Measurements from ENCODE around the gene GABRB3.

Gene GABRB3

GRCh38 chr15:26661748-26662147 is 111.1 kb downstream of the GABRB3 start:
- no peaks in the 10 kb centered on the region for H3K36me3 ChIP-seq
- TF ChIP-seq CTCF (IDR thresholded peaks at IDR 0.05; ENCODE audit: low read depth, low read length): no peak
- no peak overlapping the region for H3K27ac ChIP-seq
- H3K4me3 ChIP-seq (ENCODE audit: low read depth, low read length): no peak overlapping the region
- no peak for DNase-seq
- H3K9me3 ChIP-seq (ENCODE audit: severe bottlenecking): no peaks in the 10 kb centered on the region
- no peaks in the 10 kb centered on the region for H3K27me3 ChIP-seq (ENCODE audit: insufficient read depth, low read depth, severe bottlenecking)

DNA sequence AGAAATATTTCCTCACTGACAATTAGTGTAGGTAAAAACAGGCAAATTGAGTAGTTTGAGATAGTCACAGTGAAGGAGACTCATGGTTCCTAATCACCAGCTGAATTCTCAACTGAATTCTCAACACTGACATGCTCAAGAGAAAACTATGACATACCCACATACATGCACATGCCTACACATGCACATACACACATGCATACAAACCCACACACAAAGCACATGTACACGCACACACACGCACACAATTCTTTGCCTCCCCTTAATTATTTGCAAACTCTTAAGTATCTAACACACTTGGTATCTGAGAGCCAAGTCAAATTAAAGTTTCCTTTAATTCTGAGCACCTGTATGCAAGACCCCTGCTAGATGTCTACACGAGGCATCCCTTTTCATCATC is 111.8 kb downstream of the GABRB3 start:
- no peak for TF ChIP-seq CTCF (IDR thresholded peaks at IDR 0.05; ENCODE audit: low read depth, low read length)
- H3K27ac ChIP-seq: no peak overlapping the region
- no peak overlapping the region for H3K4me3 ChIP-seq (ENCODE audit: low read depth, low read length)
- H3K27me3 ChIP-seq (ENCODE audit: insufficient read depth, low read depth, severe bottlenecking): no peaks in the 10 kb centered on the region
- no peak for DNase-seq
- no peaks in the 10 kb centered on the region for H3K36me3 ChIP-seq
- no peaks in the 10 kb centered on the region for H3K9me3 ChIP-seq (ENCODE audit: severe bottlenecking)

GRCh38 chr15:26660241-26660640 is 112.6 kb downstream of the GABRB3 start:
- no peaks in the 10 kb centered on the region for H3K9me3 ChIP-seq (ENCODE audit: severe bottlenecking)

DNA sequence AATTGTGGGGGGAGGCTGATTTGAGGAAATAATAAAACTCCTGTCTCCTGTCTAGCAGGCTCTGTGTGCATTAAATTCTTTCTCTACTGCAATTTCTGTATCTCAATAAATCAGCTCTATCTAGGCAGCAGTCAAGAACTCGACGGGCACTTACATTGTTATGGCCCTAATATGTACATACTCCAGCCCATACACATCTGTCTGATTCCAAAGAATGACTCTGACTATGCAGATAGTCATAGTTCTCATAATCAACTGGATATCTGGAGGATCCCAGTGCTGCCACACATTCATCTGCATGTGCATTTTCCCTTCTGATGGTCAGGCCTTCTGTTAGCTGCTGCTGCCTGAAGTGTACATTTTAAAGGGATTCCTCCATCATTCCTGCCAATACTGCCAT is 114.6 kb downstream of the GABRB3 start:
- H3K9me3 ChIP-seq (ENCODE audit: severe bottlenecking): no peaks in the 10 kb centered on the region
- no peaks in the 10 kb centered on the region for H3K27me3 ChIP-seq (ENCODE audit: insufficient read depth, low read depth, severe bottlenecking)
- DNase-seq: no peak
- H3K27ac ChIP-seq: no peak overlapping the region
- no peak overlapping the region for H3K4me3 ChIP-seq (ENCODE audit: low read depth, low read length)
- no peaks in the 10 kb centered on the region; the same call in 1 of the 2 replicates for H3K36me3 ChIP-seq
- no peak for TF ChIP-seq CTCF (IDR thresholded peaks at IDR 0.05; ENCODE audit: low read depth, low read length)

More at GRCh38 chr15:26660241-26660640, 112.6 kb downstream of the GABRB3 start:
- no peak for DNase-seq
- Histone ChIP-seq H3K27me3 (ENCODE audit: insufficient read depth, low read depth, severe bottlenecking) (no peaks in the 10 kb centered on the region), H3K36me3 (no peaks in the 10 kb centered on the region), H3K4me3 (ENCODE audit: low read depth, low read length) (no peak overlapping the region), H3K27ac (no peak overlapping the region)
- no peak for TF ChIP-seq CTCF (IDR thresholded peaks at IDR 0.05; ENCODE audit: low read depth, low read length)

GRCh38 chr15:26656080-26656479 is 116.8 kb downstream of the GABRB3 start:
- Histone ChIP-seq H3K27ac (no peak overlapping the region), H3K9me3 (ENCODE audit: severe bottlenecking) (no peaks in the 10 kb centered on the region), H3K27me3 (ENCODE audit: insufficient read depth, low read depth, severe bottlenecking) (no peaks in the 10 kb centered on the region), H3K4me3 (ENCODE audit: low read depth, low read length) (no peak overlapping the region), H3K36me3 (no peaks in the 10 kb centered on the region; the same call in 1 of the 2 replicates)
- no peak for DNase-seq
- no peak for TF ChIP-seq CTCF (IDR thresholded peaks at IDR 0.05; ENCODE audit: low read depth, low read length)

- no peaks in the 10 kb centered on the region for H3K27me3 ChIP-seq (ENCODE audit: insufficient read depth, low read depth, severe bottlenecking)
- no peak for DNase-seq
- H3K36me3 ChIP-seq: no peaks in the 10 kb centered on the region; the same call in 1 of the 2 replicates
- H3K27ac ChIP-seq: no peak overlapping the region
- no peak overlapping the region for H3K4me3 ChIP-seq (ENCODE audit: low read depth, low read length)
- H3K9me3 ChIP-seq (ENCODE audit: severe bottlenecking): no peaks in the 10 kb centered on the region
- TF ChIP-seq CTCF (IDR thresholded peaks at IDR 0.05; ENCODE audit: low read depth, low read length): no peak
Observed at GRCh38 chr15:26651909-26652308, 121.0 kb downstream of the GABRB3 start.

Measured in WERI-Rb-1 (cell line).